T-helper 2 cell treated with Interferon-gamma antibody and Interleukin-4, amounts not matched to agents 100 ng/mL and 5 ng/mL, for 36 hours (primary cell): ENCODE measurements around the gene MRPL23. TPM values are rescaled to one million over a fixed set of nuclear protein-coding genes. Genes with fewer than 3 reads are reported as not detected.

Experiments used
- intact Hi-C: fragments of 100-400 bp; cut with micrococcal nuclease; formaldehyde crosslinking; loops from one replicate; pipeline ENCODE4 v1.15.1; 2023
- total RNA-seq: library from RNA; stranded (reverse); gene quantifications from 2 replicates; pipeline ENCODE4 v1.2.3, GENCODE V29; 2022

The MRPL23 gene
- total RNA-seq, 1 donor from 2014 or later = 73.8 TPM

DNA sequence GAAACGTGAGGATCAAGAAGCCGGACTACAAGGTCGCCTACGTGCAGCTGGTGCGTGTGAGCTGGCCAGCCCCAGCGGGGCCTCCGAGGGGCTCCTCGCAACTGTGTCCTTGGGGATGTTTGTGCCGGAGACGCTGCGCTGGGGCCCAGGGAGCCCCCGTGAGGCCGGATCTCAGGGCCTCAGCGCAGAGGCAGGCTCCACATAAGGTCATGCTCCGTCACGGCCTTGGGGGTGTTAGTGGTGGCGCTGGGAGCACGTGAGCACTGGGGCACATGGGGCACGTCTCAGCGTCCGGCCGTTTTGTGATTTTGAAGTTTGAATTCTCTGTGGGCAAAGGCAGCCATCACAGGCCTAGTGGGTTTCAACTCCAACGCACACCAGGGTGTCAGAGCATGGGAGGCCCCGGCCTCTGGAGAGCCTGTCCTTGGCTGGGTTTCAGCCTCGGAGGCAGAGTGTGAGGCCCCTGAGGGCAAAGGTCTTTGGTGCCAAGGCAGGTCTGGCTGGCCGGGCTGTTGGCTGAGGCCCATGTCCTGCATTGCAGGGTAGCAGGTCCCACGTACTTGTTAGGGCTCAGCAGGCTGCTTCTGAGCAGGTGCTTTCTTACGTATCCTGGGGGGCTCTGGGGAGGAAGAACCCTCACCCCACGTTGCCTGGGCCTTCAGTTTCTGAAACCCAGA, 5.8 kb downstream of the MRPL23 start:
- intact Hi-C loops = no loop called here

DNA sequence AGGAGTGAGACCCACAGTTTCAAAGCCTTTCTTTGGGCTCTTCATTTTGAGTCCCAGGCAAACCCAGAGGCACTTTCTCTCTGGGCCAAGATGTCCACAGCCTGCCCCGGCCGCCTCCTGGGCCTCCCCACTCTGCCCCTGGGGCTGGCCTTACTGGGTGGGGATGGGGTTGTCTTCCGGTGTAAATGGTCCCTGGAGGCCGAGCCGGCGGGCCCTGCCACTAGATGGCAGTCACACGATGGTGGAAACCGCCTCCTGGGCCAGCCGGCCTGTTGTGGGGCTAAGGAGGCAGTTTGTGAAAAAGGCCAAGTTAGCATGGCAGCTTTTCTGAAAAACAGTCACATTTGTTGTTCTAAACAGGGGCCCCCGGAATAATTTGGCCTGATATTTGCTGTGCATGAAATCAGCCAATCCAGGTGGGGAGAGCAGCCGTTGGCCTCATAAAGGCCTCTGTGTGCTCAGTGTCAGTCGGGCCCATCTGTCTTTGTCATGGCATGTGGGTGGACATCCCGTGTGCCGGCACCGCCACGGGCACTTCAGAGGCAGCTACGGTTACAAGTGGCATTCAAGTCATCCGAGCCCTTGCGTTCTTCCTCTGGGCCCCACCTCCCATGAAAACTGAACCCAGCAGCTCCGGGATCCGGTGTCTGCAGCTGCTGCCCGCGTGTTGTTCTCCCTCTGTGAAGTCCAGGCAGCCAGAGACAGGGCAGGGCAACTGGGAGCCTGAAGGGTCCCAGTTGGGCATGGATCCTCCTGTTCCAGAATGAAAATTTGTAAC, 6.5 kb downstream of the MRPL23 start:
- intact Hi-C loops = no loop called here

DNA sequence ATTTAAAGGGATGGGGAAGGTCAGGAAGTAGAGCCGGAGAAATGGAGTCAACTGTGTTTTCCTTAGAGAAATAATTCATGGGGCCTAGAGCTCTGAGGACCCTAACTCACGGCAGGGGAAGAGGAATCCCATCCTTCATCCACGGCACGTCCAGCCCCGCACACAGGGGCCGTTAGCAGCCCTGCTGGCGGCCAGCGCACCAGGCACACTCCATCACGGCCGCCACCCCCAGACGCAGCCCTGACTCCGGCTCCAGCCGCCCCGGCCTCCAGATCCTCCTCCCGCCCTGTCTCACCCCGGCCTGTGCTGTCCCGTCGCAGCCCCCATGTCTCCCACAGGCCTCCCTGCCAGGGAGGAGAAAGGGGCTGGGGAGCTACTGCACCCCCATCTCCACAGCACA, 11.2 kb downstream of the MRPL23 start:
- intact Hi-C loops = no loop called here

DNA sequence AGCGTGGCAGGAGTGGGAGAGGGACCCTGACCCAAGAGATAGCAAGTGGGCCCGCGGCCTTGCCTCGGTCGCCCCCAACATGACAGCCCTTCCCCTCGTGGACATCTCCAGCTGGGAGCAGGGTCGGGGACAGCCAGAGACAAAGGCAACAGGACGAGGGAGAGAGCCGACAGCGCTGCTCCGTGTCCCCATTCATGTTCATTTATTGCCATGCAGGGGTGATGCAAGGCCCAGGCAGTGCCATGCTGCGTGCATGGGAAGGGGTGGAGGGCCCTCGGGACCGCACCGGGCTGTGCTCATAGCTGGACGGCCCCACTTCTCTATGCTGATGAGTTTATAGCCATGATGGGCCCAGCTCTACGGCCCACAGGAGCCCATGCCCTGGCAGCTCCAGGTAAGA, 12.7 kb downstream of the MRPL23 start:
- intact Hi-C loops = no loop called here

DNA sequence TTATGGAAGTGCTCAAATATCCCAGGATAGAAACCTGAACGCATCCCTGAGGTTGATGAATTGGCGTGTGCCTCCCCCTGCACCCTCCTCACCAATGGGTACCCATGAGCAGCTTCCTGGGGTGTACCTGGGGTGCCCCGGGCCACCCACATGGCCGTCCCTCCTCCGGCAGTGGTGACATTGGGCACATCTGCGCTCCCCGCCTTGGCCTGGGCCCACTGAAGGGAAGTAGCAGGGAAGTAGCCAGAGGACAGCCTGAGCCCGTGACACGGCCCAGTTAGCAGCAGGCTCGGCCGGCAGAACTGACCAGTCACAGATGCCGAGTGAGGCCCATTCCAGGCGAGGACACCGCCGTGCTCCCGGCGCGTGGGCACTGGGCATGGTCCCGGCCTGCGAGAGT, 16.7 kb downstream of the MRPL23 start:
- intact Hi-C loops = no loop called here

- intact Hi-C loops = no loop called here
These were observed 17.2 kb downstream of the MRPL23 start for GRCh38 chr11:1964348-1964747.

DNA sequence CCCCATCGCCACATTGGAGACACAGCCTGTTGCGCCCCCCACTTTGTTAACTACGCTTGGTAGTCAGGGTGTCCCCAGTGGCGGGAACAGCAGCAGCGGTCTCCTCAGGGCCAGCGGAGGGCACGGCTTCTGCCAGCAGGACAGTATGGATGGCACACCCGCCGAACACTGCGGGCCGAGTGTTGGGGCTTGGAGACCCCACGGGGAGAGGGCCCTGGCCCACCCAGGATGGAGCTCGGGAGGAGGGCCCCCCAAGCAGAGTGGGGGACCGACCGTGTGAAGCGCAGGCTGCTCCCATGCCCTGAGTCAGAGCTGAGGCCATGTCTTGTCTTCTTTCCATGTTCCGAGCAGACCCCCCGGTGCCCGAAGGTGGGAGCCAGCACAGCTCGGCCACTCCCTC, 17.8 kb downstream of the MRPL23 start:
- intact Hi-C loops = no loop called here

GRCh38 chr11:1966531-1966930, 19.4 kb downstream of the MRPL23 start:
- intact Hi-C loops = no loop called here

DNA sequence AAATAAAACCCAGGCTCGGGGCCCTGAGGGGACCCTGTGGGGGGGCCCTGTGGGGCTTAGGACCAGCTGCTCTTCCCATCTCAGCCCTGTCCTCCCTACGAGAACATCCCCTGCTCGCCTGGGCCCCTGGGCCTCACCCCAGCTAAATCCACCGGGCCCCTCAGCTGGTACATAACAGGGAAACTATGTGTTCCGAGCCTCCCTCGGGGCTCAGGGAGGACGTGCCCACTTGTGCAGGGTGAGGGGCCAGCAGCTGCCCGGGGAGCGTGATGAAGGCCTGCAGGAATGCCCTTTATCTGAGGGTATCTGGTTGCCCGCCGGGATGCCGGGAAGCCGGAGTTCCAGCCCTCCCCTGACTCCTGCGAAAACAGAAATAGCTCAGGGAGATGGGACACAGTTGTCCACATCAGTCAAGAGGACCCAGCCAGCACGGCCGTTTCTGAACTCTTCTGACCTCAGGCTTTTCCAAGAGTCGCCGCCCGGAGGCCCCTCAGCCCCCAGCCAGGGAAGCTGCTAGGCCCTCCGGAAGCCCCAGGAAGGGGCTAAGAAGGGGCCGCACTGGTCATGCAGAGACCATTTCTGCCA, 20.6 kb downstream of the MRPL23 start:
- intact Hi-C loops = no loop called here

- intact Hi-C loops = no loop called here
These were observed 21.4 kb downstream of the MRPL23 start for GRCh38 chr11:1968454-1969002.

- intact Hi-C loops = no loop called here
These were observed 21.9 kb downstream of the MRPL23 start for GRCh38 chr11:1969035-1969434.

DNA sequence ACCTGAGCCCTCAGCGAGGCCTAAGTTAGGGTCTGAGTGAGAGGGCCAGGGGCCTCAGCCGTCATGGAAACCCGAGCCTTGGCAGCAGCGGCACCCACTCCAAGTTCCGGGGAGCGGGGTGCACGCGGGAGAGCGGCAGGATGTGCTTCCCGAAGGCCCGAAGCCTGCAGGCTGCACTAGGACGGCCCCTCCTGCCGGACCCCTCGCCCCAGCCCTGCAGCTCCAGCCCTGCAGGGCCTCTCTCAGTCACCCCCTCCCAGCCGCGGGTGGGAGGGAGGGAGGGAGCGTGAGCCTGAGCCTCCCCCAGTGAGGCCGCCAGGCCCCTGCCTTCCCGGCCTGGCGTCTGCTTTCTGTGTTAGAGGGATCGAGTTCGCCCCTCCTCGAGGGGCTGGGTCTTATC, 22.6 kb downstream of the MRPL23 start:
- intact Hi-C loops = no loop called here

DNA sequence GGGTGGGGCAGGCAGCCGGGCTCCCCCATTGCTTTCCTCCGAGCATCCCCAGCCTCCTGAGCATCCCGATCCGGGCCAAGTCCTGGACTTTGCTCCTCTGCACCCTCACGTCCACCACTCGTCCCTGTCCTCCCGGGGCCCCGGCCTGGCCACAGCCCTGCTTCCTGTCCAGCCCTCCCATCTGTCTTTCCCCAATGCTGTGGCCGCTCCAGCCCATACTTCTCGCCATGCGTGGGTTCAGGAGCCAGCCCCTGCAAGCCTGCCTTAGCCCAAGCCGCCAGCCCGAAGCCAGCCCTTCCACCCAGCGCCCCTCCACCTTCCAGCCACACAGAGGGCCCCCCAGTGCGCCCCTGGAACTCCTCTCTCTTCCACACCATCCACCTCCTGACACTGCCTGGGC, 23.8 kb downstream of the MRPL23 start:
- intact Hi-C loops = no loop called here

DNA sequence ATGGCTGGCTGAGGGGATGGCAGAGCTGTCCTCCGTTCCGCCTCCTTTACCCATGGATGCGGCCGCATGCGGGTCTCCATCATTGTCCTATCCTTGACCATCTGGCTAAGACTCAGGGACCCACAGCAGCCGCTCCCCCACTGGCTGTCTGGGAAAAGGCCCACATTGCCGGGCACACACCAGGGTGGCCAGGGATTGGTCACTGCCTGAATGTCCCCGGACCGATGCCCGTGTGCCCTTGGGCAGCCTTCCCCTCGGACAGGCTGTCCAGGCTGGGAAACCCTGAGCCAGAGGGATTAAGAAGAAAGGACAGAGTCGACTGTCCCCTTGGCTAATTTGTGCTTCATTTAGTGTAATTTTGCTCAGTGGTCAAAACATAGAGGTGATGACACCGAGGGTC, 28.1 kb downstream of the MRPL23 start:
- intact Hi-C loops = no loop called here

DNA sequence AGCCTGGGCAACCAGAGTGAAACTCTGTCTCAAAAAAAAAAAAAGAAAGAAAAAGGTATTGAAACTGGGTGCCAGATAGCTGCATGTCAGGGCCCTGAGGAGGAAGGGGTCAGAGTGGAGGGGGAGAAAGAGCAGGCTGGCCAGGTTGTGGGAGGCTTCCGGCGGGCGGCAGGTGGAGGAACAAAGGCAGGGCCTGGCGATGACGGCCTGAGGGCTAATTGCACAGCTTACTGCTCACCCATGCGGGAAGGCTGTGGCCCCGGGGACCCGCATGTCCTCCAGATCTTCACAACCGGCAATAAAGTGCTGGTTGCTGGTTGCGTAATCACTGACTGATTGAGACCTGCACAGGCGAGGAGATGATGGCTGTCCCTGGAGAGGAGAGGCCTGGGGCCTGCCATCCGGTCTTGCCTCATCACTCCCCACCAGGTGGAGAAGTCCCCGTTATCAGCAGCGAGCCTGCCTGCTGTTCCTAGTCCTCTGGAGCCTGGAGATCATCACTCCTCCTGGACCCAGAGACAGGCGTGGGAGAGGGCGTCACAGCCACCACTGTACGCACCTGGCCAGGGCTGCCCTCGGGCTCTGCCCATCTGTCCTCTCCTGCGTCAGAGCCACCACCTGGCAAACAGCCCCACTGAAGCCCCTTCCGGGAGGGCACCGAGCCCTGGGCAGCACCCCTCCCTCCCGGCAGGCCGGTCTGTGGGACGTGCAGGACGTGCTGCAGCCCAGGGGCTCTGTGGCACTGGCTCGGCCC, 31.8 kb downstream of the MRPL23 start:
- intact Hi-C loops = no loop called here

GRCh38 chr11:1979607-1980006, 32.5 kb downstream of the MRPL23 start:
- intact Hi-C loops = no loop called here

DNA sequence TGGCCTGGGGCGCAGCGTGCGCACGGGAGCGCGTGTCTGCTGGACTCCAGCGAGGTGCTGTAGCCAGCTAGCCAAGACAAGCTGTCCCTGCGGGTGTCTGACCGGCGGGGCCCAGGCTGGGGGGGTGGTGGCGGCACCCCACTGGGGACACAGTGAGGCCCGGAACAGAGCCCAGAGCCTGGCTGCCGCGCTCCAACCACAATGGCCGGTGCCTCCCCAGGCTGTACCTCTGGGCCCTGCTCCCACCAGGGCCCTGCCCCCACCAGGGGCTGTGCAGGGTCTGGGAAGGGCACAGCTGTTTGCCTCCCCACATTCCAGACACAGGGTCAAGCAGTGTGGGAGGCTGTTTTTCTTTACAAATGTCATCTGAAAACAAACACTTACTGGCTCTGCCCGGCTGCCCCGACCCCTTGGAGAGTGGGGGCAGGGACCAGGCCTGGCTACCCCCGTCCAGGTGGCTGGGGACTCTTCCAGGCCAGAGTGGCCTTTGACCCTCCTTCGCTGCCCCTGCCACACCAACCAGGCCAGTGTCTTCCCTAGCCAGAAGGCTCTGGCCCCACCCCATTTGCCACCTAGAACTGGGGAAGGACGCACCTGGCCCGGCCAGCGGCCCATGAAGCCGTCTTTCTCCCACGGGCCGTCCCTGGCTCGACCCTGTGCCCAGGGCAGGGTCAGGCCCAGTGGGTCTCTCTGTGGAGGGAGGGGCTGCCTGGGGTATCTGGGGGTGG, 35.9 kb downstream of the MRPL23 start:
- intact Hi-C loops = no loop called here

DNA sequence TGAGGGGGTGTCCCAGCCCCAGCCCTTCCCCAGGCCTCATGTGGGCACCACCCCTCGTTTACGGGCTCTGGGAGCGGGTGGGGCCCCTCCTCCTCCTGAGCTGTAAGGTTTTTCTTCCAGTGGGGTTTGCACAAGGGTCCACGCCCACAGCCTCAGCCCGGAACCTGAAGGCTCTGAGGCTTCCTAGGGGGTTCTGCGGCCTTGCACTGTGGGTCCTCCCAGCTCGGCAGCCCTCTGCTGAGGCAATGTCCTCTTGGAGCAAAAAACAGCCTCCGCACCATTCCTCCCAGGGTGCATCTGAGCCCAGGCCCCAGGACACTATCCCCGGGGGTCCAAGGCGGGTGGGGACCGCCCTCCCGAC, 36.4 kb downstream of the MRPL23 start:
- intact Hi-C loops = no loop called here

GRCh38 chr11:1987024-1987423, 39.9 kb downstream of the MRPL23 start:
- intact Hi-C loops = no loop called here

- intact Hi-C loops = no loop called here
These were observed 41.0 kb downstream of the MRPL23 start for GRCh38 chr11:1988174-1988573.

- intact Hi-C loops = no loop called here
These were observed 41.7 kb downstream of the MRPL23 start for GRCh38 chr11:1988667-1989317.
